BJ (cell line): ENCODE data around the gene SLFN12L. TPM values are rescaled to one million over a fixed set of nuclear protein-coding genes. Genes with fewer than 3 reads are reported as not detected.
"Not testable (repeated sequence)": the region's sequence is repeated elsewhere in the genome, so short reads cannot be mapped to it uniquely, and the experiment has no call there.

Experiments
- CTCF ChIA-PET: fragments of 350-600 bp; formaldehyde crosslinking; extraction: SDS; loops from one replicate; lab custom pipeline; 2021; ENCODE audit warnings: antibody characterized with exemption, inconsistent platforms; lab: Yijun Ruan, JAX
- POLR2A ChIA-PET: fragments of 300-600 bp; sonication (Branson Sonifier 250); formaldehyde crosslinking; extraction: SDS; loops from one replicate; lab custom pipeline; 2021; ENCODE audit warnings: antibody characterized with exemption; lab: Charles Lee
- DNase-seq: peaks from one replicate; pipeline ENCODE4 v3.0.0-alpha.2; 2011; ENCODE audit warnings: low read depth
- H3K27me3 ChIP-seq: 2 replicates; pipeline ENCODE4 v1.6.0; 2011; ENCODE audit warnings: low read length; ENCODE audit not compliant: control insufficient read depth, insufficient read depth
- H3K36me3 ChIP-seq: 2 replicates; pipeline ENCODE4 v1.5.1; 2011; ENCODE audit warnings: low read length; ENCODE audit not compliant: control insufficient read depth, insufficient read depth
- H3K4me3 ChIP-seq: 2 replicates; pipeline ENCODE4 v1.5.1; 2011; ENCODE audit warnings: low read depth, mild to moderate bottlenecking, control low read depth, low read length
- polyA plus RNA-seq: library from polyadenylated mRNA; depleted of rRNA; stranded (reverse); fragments of >200 nt; gene quantifications from 2 replicates; pipeline ENCODE4 v1.2.3, GENCODE V29; 2011
- TF ChIP-seq, protein P1 (sequence below): IDR thresholded peaks from 2 replicates; pipeline ENCODE4 v1.5.1; 2011; ENCODE audit warnings: low read depth, mild to moderate bottlenecking, control low read depth, inconsistent platforms, low read length, moderate library complexity; ENCODE audit not compliant: insufficient read depth

The SLFN12L gene
- polyA plus RNA-seq, 1 experiment: not detected

- ChIA-PET CTCF (interaction anchor here (1.5 to 14.2 kb wide), 3 partner anchors 8 to 361 kb away, joined by 4 to 195 read pairs (median 28); no protein-coding TSS in a partner anchor), POLR2A (interaction anchor here (0.7 kb wide), 1 partner anchor 22 kb away, joined by 5 read pairs; no protein-coding TSS in a partner anchor)
- no peak for DNase-seq
- H3K36me3 ChIP-seq: no peaks in the 10 kb centered on the region
- H3K27me3 ChIP-seq: no peaks in the 10 kb centered on the region
- H3K4me3 ChIP-seq: no peak overlapping the region
- TF ChIP-seq, protein P1, sequence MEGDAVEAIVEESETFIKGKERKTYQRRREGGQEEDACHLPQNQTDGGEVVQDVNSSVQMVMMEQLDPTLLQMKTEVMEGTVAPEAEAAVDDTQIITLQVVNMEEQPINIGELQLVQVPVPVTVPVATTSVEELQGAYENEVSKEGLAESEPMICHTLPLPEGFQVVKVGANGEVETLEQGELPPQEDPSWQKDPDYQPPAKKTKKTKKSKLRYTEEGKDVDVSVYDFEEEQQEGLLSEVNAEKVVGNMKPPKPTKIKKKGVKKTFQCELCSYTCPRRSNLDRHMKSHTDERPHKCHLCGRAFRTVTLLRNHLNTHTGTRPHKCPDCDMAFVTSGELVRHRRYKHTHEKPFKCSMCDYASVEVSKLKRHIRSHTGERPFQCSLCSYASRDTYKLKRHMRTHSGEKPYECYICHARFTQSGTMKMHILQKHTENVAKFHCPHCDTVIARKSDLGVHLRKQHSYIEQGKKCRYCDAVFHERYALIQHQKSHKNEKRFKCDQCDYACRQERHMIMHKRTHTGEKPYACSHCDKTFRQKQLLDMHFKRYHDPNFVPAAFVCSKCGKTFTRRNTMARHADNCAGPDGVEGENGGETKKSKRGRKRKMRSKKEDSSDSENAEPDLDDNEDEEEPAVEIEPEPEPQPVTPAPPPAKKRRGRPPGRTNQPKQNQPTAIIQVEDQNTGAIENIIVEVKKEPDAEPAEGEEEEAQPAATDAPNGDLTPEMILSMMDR: no peak
Measured at GRCh38 chr17:35531160-35531559, 6.3 kb downstream of the SLFN12L start.

GRCh38 chr17:35529866-35530265, 7.6 kb downstream of the SLFN12L start:
- TF ChIP-seq, protein P1: no peak
- ChIA-PET CTCF (interaction anchor here (14.2 kb wide), 1 partner anchor 217 kb away, joined by 195 read pairs; no protein-coding TSS in a partner anchor), POLR2A (no interaction called here)
- no peak for DNase-seq
- Histone ChIP-seq H3K36me3 (no peaks in the 10 kb centered on the region), H3K27me3 (no peaks in the 10 kb centered on the region), H3K4me3 (no peak overlapping the region)

- CTCF ChIA-PET: interaction anchor here (14.2 kb wide), 1 partner anchor 217 kb away, joined by 195 read pairs; no protein-coding TSS in a partner anchor
- POLR2A ChIA-PET: not testable (repeated sequence)
Measured at GRCh38 chr17:35529326-35529725, 8.2 kb downstream of the SLFN12L start.

DNA sequence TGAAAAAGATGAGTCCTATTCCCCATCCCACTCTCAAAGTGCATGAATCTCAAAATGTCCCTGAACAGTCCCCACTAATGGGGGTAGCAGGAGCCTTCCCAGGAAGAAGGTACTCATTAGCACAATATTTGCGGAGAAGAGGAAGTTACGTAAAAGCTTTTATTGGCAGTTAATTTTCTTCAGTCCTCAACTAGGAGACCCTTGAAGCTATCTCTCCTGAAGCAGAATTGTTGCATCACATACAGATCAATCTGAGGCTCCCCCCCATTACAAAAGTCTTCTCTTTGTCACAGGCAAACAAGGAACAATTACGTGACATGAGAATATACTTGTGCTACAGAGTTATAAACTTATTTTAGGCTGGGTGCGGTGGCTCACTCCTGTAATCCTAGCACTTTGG, 14.2 kb downstream of the SLFN12L start:
- CTCF ChIA-PET: interaction anchor here (1.9 to 2.8 kb wide), 2 partner anchors 10 to 210 kb away, joined by 6 to 14 read pairs; no protein-coding TSS in a partner anchor
- no peak for DNase-seq
- H3K36me3 ChIP-seq: no peaks in the 10 kb centered on the region
- TF ChIP-seq, protein P1: no peak
- no peak overlapping the region for H3K4me3 ChIP-seq
- H3K27me3 ChIP-seq: peaks cover 1% of the 10 kb centered on the region; the same call in 1 of the 2 replicates
- POLR2A ChIA-PET: no interaction called here

More at GRCh38 chr17:35529326-35529725, 8.2 kb downstream of the SLFN12L start:
- not testable (repeated sequence) for H3K4me3 ChIP-seq, H3K27me3 ChIP-seq, H3K36me3 ChIP-seq, DNase-seq

DNA sequence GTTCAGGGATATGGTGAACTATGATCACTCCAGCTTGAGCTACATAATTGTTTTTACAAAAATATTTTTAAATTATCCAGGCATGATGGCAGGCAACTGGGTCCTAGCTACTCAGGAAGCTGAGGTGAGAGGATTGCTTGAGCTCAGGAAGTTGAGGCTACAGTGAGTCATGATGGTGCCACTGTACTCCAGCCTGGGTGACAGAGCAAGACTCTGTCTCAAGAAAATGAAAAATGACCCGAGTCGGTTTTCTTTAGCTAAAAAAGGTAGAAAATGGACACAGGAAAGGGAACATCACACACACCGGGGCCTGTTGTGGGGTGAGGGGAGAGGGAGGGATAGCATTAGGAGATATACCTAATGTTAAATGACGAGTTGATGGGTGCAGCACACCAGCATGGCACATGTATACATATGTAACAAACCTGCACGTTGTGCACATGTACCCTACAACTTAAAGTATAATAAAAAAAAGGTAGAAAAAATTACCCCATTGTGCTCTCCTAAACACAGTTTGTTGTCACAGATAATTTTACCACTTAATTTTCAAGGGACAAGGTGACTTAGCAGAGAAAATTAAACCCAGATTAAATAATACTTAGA, 15.7 kb downstream of the SLFN12L start:
- CTCF ChIA-PET: interaction anchor here (2.0 to 2.8 kb wide), 2 partner anchors 12 to 18 kb away, joined by 5 to 14 read pairs; no protein-coding TSS in a partner anchor
- POLR2A ChIA-PET, H3K4me3 ChIP-seq, H3K27me3 ChIP-seq, H3K36me3 ChIP-seq, DNase-seq: not testable (repeated sequence)

- POLR2A ChIA-PET: no interaction called here
- no peak overlapping the region for H3K4me3 ChIP-seq
- TF ChIP-seq, protein P1: no peak
- CTCF ChIA-PET: interaction anchor here (2.0 kb wide), 1 partner anchor 18 kb away, joined by 5 read pairs; no protein-coding TSS in a partner anchor
- H3K36me3 ChIP-seq: no peaks in the 10 kb centered on the region
- DNase-seq: no peak
- peaks cover 3% of the 10 kb centered on the region; the same call in 1 of the 2 replicates for H3K27me3 ChIP-seq
Measured at GRCh38 chr17:35521150-35521549, 16.3 kb downstream of the SLFN12L start.
